ENCODE measurements around the gene WTAP. TPM values are rescaled to one million over a fixed set of nuclear protein-coding genes. Genes with fewer than 3 reads are reported as not detected.
A peak's percentile ranks its signal among the peaks of the same experiment; 100 is the strongest.
"Not testable (repeated sequence)": the region's sequence is repeated elsewhere in the genome, so short reads cannot be mapped to it uniquely, and the experiment has no call there.

The WTAP gene
- total RNA-seq, 1 experiment from 2014 or later, result 153 TPM

- DNase-seq (ENCODE audit: low read depth), result no peak
These were observed 2.5 kb downstream of the WTAP start for GRCh38 chr6:159729598-159730331.

DNA sequence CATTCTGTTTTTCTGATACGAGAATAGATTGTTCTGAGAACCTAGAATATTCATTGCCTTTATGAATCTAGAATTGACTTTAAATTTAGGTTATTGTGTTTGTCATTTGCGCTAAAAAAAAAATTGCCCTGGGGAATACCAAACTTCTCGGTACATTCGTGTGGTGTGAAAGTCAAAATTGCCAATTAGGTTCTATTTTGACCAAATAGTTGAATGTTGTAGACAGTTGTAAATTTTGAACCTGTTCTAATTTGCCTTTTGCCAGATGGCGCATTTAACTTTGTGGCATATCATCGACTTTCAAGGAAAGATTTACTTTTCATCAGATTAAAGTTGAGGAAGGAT is 3.0 kb downstream of the WTAP start:
- DNase-seq (ENCODE audit: low read depth), result no peak

- not testable (repeated sequence) for DNase-seq (ENCODE audit: low read depth)
These were observed 5.2 kb downstream of the WTAP start for GRCh38 chr6:159732550-159732949.

GRCh38 chr6:159733395-159733794 is 6.1 kb downstream of the WTAP start:
- DNase-seq (ENCODE audit: low read depth), result not testable (repeated sequence)

DNA sequence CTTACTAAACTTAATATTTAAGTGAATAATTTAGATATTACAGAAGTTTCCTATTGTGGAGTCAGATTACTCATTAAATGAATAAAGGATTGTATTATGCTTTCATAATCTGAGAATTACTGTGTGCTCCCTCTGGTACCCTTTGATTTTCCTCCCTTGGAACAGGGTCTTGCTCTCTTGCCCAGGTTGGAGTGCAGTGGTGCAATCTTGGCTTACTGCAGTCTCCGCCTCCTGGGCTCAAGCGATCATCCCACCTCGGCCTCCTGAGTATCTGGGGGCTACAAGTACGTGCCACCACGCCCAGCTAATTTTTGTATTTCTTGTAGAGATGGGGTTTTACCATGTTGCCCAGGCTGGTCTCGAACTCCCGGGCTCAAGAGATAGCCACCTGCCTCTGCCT is 9.6 kb downstream of the WTAP start:
- no peak for DNase-seq (ENCODE audit: low read depth)

- no peak for DNase-seq (ENCODE audit: low read depth)
These were observed 12.0 kb downstream of the WTAP start for GRCh38 chr6:159739341-159739740.

DNA sequence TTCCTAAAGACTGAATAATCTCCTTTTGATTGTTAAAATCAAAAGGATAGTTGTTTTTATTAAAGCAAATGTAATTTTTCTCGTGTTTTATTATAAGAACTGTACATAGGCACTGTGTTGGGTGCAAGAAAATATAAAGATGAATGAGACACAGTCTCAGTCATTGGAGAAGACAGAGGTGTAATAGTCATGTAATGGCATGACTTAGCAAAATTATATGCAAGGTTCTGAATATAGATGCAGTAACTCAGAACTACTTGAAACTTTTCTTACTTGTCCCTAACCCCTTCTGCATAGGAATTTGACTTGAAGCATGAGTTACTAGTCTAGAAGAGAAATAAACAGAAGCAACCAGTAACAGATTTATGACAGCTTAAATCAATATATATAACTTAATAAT is 14.9 kb downstream of the WTAP start:
- no peak for DNase-seq (ENCODE audit: low read depth)

DNA sequence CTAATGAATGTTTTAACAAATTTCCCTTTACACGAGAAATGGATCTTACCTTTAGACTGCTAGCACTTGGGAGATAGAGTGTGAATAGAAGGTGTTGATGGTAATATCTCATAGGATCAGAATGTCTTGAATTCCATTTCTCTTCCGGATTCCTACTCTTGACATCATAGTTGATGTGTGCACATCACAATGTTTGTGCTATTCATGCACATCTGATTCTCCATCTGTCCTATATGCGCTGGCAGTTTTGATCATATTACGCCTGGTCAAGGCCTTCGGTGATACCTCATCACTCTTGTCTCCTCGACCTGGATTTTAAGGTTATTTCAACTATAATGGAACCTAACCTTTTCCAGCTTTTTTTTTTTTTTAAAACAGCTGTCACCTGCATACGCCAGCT is 17.8 kb downstream of the WTAP start:
- DNase-seq (ENCODE audit: low read depth), result no peak

- no peak for DNase-seq (ENCODE audit: low read depth)
These were observed 19.5 kb downstream of the WTAP start for GRCh38 chr6:159746759-159747158.

DNA sequence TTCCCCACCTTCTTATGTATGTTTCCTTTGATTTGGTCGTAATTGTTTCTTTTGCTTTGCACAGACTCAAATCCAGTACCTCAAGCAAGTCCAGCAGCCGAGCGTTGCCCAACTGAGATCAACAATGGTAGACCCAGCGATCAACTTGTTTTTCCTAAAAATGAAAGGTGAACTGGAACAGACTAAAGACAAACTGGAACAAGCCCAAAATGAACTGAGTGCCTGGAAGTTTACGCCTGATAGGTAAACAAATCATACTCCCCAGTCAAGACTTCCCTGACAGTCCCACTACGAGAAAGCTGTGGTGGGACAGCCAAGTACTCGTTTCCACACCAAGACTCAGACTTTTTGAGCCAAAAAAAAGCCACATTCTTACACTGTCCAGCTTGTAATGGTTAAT is 20.8 kb downstream of the WTAP start:
- not testable (repeated sequence) for DNase-seq (ENCODE audit: low read depth)

DNA sequence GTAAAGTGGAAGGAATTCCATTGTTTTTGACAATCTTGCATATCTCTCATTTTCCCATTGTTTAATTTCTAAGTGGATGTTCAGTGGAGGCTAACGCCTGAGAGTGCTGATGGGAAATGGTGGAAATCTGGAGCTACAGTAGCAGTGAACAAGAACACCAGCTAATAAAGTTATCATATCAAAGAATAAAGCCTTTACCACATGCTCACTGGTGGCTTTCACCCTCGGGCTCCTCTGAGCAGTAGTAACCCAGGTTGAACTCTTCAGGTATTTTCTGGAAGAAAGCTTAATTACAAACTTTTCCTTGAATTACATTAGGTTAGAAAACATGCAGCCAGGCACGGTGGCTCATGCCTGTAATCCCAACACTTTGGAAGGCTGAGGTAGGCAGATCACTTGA is 24.1 kb downstream of the WTAP start:
- DNase-seq (ENCODE audit: low read depth), result no peak

GRCh38 chr6:159753081-159753872 is 26.0 kb downstream of the WTAP start:
- no peak for DNase-seq (ENCODE audit: low read depth)

GRCh38 chr6:159754401-159754800 is 27.1 kb downstream of the WTAP start:
- no peak for DNase-seq (ENCODE audit: low read depth)

- DNase-seq (ENCODE audit: low read depth), result no peak
These were observed 27.9 kb downstream of the WTAP start for GRCh38 chr6:159754959-159755914.

DNA sequence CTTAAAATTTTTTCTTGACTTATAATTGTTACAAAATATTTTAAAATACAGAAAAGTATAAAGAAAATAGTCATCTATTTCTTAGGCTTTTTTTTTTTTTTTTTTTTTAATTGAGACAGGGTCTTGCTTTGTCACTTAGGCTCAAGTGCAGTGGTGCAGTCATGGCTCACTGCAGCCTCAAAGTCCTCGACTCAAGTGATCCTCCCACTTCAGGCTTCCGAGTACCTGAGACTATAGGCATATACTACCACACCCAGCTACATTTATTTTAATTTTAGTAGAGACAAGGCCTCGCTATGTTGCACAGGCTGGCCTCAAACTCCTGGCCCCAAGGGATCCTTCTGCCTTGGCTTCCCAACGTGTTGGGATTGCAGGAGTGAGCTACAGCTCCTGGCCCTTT is 29.2 kb downstream of the WTAP start:
- no peak for DNase-seq (ENCODE audit: low read depth)

- DNase-seq (ENCODE audit: low read depth), result peak; percentile 67
These were observed 31.0 kb downstream of the WTAP start for GRCh38 chr6:159758031-159759001.

GRCh38 chr6:159759645-159760044 is 32.3 kb downstream of the WTAP start:
- no peak for DNase-seq (ENCODE audit: low read depth)

DNA sequence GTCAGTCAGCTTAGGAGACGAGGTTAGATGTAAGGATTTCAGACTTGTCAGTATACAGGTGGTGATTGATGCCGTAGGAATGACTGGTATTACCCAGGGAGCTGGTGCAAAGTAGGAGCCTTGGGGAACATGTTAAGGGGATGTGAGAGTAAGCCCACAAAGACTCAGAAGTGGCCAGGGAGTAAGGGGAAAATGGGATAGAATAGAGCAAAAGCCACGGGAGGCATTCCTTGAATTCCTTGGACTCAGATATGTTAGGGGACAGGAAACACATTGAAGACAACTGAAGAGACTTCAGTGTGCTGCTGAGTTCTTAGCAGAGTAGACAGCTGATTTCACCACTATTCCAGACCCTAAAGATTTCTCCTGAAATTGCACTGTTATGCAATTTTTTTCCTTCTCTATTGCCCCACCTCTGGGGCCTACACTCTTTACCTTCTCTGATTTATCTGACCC is 33.3 kb downstream of the WTAP start:
- DNase-seq (ENCODE audit: low read depth), result peak; percentile 82

- DNase-seq (ENCODE audit: low read depth), result peak; percentile 51
These were observed 34.0 kb downstream of the WTAP start for GRCh38 chr6:159761129-159761872.
